ENCODE data around the gene ACOT8.

DNA sequence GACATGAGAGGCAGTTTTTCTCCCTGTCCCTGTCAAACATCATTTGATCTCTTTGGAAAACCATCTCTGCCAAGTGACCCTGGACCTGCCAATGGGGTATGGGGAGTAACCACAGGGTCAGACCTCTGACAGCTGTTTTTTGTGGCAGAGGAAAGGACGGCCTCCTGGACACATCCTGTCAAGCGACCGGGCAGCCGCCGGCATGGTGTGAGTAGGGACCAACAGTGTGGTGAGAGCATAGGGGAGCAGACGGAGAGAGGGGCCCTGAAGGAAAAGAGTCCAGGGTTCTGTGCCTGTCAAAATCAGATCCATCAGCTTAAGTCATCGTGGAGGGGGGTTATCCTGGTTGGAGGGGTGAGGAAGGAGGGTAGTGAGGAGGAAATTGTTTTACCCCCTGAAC lies 55.3 kb downstream of the ACOT8 start:
- TF ChIP-seq, protein P1, sequence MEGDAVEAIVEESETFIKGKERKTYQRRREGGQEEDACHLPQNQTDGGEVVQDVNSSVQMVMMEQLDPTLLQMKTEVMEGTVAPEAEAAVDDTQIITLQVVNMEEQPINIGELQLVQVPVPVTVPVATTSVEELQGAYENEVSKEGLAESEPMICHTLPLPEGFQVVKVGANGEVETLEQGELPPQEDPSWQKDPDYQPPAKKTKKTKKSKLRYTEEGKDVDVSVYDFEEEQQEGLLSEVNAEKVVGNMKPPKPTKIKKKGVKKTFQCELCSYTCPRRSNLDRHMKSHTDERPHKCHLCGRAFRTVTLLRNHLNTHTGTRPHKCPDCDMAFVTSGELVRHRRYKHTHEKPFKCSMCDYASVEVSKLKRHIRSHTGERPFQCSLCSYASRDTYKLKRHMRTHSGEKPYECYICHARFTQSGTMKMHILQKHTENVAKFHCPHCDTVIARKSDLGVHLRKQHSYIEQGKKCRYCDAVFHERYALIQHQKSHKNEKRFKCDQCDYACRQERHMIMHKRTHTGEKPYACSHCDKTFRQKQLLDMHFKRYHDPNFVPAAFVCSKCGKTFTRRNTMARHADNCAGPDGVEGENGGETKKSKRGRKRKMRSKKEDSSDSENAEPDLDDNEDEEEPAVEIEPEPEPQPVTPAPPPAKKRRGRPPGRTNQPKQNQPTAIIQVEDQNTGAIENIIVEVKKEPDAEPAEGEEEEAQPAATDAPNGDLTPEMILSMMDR (IDR thresholded peaks at IDR 0.05; ENCODE audit: borderline replicate concordance, extremely low read depth, low read length, poor library complexity, severe bottlenecking) = no peak
- TF ChIP-seq EZH2 (IDR thresholded peaks at IDR 0.05; ENCODE audit: borderline replicate concordance, low read depth, low read length, severe bottlenecking) = no peak
